A673 (cell line): Measurements from ENCODE around the gene C4orf54. TPM values are rescaled to one million over a fixed set of nuclear protein-coding genes. Genes with fewer than 3 reads are reported as not detected.

Experiments used
- BruUV-seq: library from RNA; stranded (reverse); fragments of 400-500 nt; replicated peaks from 2 replicates; lab custom pipeline; 2021; lab: Mats Ljungman, UMichigan
- CTCF ChIA-PET: fragments of 300-600 bp; sonication (Branson Sonifier 250); formaldehyde crosslinking; loops from one replicate; lab custom pipeline; 2022; ENCODE audit warnings: antibody characterized with exemption; lab: Charles Lee
- POLR2A ChIA-PET: fragments of 300-600 bp; sonication (Branson Sonifier 250); formaldehyde crosslinking; loops from one replicate; lab custom pipeline; 2022; ENCODE audit warnings: antibody characterized with exemption; ENCODE audit not compliant: low non-redundant PET; lab: Charles Lee
- DNase-seq: peaks from one replicate; pipeline ENCODE4 v3.0.0-alpha.2; 2015; ENCODE audit warnings: low spot score
- H3K27ac ChIP-seq: fragments of 200-600 bp; sonication (generic); 2 replicates; pipeline ENCODE4 v1.5.1; 2016; ENCODE audit warnings: mixed run types, low read depth, mild to moderate bottlenecking, mixed read lengths, antibody characterized with exemption, low read length; ENCODE audit not compliant: poor library complexity, severe bottlenecking
- H3K27me3 ChIP-seq: fragments of 200-600 bp; sonication (generic); replicated peaks from 2 replicates; pipeline ENCODE4 v1.6.1; 2017; ENCODE audit warnings: mixed run types, low read depth, mild to moderate bottlenecking, mixed read lengths, antibody characterized with exemption, low read length; ENCODE audit not compliant: insufficient read depth, poor library complexity
- H3K36me3 ChIP-seq: fragments of 200-600 bp; sonication (generic); 2 replicates; pipeline ENCODE4 v1.6.1; 2016; ENCODE audit warnings: mixed run types, mild to moderate bottlenecking, mixed read lengths, antibody characterized with exemption, low read length; ENCODE audit not compliant: insufficient read depth, poor library complexity, severe bottlenecking
- H3K4me1 ChIP-seq: fragments of 200-600 bp; sonication (generic); 2 replicates; pipeline ENCODE4 v1.6.1; 2017; ENCODE audit warnings: mixed run types, mild to moderate bottlenecking, mixed read lengths, antibody characterized with exemption, low read length; ENCODE audit not compliant: insufficient read depth, poor library complexity, severe bottlenecking
- H3K4me3 ChIP-seq: fragments of 200-600 bp; sonication (generic); 2 replicates; pipeline ENCODE4 v1.5.1; 2016; ENCODE audit warnings: low read depth, mixed run types, mild to moderate bottlenecking, mixed read lengths, low read length; ENCODE audit not compliant: poor library complexity, severe bottlenecking
- H3K9me3 ChIP-seq: fragments of 200-600 bp; sonication (generic); 2 replicates; pipeline ENCODE4 v1.6.1; 2016; ENCODE audit warnings: mixed run types, low read depth, mild to moderate bottlenecking, mixed read lengths, antibody characterized with exemption, low read length; ENCODE audit not compliant: poor library complexity, severe bottlenecking
- CTCF ChIP-seq: fragments of 300-800, 200-600 bp; sonication (generic); conservative IDR thresholded peaks from 2 replicates; pipeline ENCODE4 v1.5.1; 2017; ENCODE audit warnings: low read depth, mild to moderate bottlenecking, antibody characterized with exemption, low read length, moderate library complexity, mixed read lengths
- EZH2 ChIP-seq: fragments of 200-600 bp; sonication (generic); IDR thresholded peaks from 2 replicates; pipeline ENCODE4 v1.6.1; 2017; ENCODE audit warnings: borderline replicate concordance, low read depth, mild to moderate bottlenecking, mixed read lengths, antibody characterized with exemption, low read length; ENCODE audit not compliant: poor library complexity, severe bottlenecking
- intact Hi-C: fragments of 100-400 bp; cut with micrococcal nuclease; formaldehyde crosslinking; loops from one replicate; pipeline ENCODE4 v1.10.0; 2022; ENCODE audit not compliant: unreplicated experiment
- total RNA-seq: library from RNA; stranded (reverse); gene quantifications from 2 replicates; pipeline ENCODE4 v1.2.3, GENCODE V29; 2021

Gene C4orf54
- total RNA-seq, 1 experiment from 2014 or later = not detected

DNA sequence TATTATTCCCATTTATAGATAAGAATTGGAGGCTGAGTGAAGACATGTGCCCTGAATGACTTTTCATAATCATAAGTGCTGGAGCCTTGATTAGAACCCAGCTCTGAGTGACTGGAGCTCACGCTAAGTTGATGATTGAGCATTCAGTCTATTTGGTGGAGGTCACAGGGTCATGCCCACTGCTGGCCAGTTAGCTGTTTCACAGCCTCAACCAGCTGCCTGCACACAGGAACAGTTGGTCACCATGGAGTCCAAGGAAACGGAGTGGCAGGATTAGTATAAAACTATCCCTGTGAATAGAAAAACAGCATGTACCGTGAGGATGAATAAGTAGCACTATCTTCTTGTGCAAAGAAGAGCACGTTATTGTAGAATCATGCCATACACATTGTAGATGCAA lies 1.0 kb upstream of the C4orf54 start:
- Histone ChIP-seq H3K27ac (no peak overlapping the region), H3K36me3 (no peaks in the 10 kb centered on the region), H3K4me3 (no peak overlapping the region), H3K27me3 (peaks cover 38% of the 10 kb centered on the region), H3K9me3 (no peaks in the 10 kb centered on the region), H3K4me1 (no peaks in the 10 kb centered on the region)
- CTCF ChIA-PET = no interaction called here
- no TSS peak for BruUV-seq
- POLR2A ChIA-PET = no interaction called here
- no peak for DNase-seq
- TF ChIP-seq CTCF = no peak
- TF ChIP-seq EZH2 = no peak
- intact Hi-C loops = no loop called here

DNA sequence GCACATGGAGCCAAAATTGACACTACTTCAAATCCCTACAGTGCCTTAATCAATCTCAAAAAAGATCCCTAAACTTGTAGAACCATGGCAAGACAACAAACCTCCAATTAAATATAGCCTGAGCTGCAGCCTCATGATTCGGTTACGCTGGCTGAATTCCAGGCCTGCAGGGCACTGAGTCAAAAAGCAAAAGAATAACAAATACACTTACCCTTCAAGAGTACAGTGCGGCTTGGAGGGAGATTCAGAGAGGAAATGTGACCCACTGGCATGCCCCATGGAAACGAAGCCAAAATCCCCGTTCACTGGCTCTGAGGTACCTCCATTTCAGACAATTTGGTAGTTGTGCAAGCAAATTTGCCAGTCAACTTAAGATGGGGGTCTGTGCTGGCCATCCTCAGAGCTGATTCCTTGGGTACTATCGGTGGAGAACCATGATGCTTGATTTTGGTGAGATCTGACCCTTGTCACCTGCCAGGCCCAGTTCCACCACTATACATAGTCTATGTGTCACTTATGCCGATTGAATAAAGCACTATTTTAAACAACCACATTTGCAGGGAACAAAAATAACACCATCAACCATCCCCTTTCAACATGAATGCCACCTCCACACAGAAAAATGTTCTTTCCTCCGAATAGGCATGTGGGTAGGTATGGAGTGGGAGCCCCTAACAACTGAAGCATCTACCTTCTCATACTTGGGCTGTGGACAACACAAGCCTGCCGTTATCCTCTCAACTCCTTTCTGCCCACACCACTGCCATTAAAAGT lies 2.1 kb downstream of the C4orf54 start:
- TF ChIP-seq CTCF (no peak), EZH2 (no peak)
- Histone ChIP-seq H3K4me1 (no peaks in the 10 kb centered on the region), H3K36me3 (no peaks in the 10 kb centered on the region), H3K9me3 (no peaks in the 10 kb centered on the region), H3K27ac (no peak overlapping the region), H3K27me3 (peaks cover 23% of the 10 kb centered on the region), H3K4me3 (no peak overlapping the region)
- DNase-seq = no peak
- POLR2A ChIA-PET = interaction anchor here (0.6 kb wide), 1 partner anchor 306 kb away, joined by 4 read pairs; no protein-coding TSS in a partner anchor
- intact Hi-C loops = no loop called here
- no TSS peak for BruUV-seq
- CTCF ChIA-PET = no interaction called here

DNA sequence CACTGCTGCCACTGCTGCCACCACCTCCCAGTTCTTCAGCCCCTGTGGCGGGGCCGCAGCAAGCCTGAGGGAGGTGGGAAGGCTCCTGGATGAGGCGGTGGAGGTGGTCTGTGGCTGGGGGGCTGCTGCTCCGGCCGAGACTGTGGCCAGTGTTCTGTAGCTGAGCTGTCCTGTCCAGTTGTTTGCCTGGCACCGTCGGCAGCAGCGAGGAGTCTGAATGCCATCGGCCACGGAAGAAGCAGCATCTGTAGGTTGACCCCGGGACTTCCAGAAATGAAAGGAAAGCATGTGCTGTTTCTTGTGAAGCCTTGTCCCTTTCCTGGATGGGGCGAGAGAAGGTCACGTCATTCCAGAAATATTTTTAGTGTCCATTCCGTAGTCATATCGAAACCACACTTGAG lies 3.3 kb downstream of the C4orf54 start:
- Histone ChIP-seq H3K4me3 (no peak overlapping the region), H3K27me3 (peaks cover 19% of the 10 kb centered on the region), H3K4me1 (no peaks in the 10 kb centered on the region), H3K9me3 (no peaks in the 10 kb centered on the region), H3K36me3 (no peaks in the 10 kb centered on the region), H3K27ac (no peak overlapping the region)
- DNase-seq = no peak
- TF ChIP-seq EZH2 (no peak), CTCF (no peak)
- ChIA-PET CTCF (no interaction called here), POLR2A (no interaction called here)
- intact Hi-C loops = no loop called here
- BruUV-seq = no TSS peak
